MCF 10A (cell line): ENCODE data around the gene BRME1. TPM values are rescaled to one million over a fixed set of nuclear protein-coding genes. Genes with fewer than 3 reads are reported as not detected.

Source experiments
- BruUV-seq: library from RNA; stranded (reverse); fragments of 400-500 nt; replicated peaks from 2 replicates; lab custom pipeline; 2021; lab: Mats Ljungman, UMichigan
- CTCF ChIA-PET: fragments of 300-600 bp; sonication (Branson Sonifier 250); formaldehyde crosslinking; extraction: SDS; loops from one replicate; lab custom pipeline; 2021; ENCODE audit warnings: antibody characterized with exemption, inconsistent platforms; lab: Yijun Ruan, JAX
- POLR2A ChIA-PET: fragments of 300-600, 350-650 bp; sonication (Branson Sonifier 250); formaldehyde crosslinking; extraction: SDS; loops from one replicate; lab custom pipeline; 2020; ENCODE audit warnings: antibody characterized with exemption, inconsistent platforms; lab: Yijun Ruan, JAX
- DNase-seq: peaks from one replicate; pipeline ENCODE4 v3.0.0-alpha.2; 2018; ENCODE audit not compliant: unreplicated experiment
- H3K27ac Mint-ChIP-seq: one replicate; pipeline ENCODE4 v1.8.0; 2022; ENCODE audit warnings: mild to moderate bottlenecking, low read depth, mixed read lengths; ENCODE audit not compliant: unreplicated experiment
- H3K27me3 Mint-ChIP-seq: one replicate; pipeline ENCODE4 v1.8.0; 2022; ENCODE audit warnings: mixed read lengths; ENCODE audit not compliant: insufficient read depth, unreplicated experiment
- H3K36me3 Mint-ChIP-seq: one replicate; pipeline ENCODE4 v1.8.0; 2022; ENCODE audit warnings: mild to moderate bottlenecking, moderate library complexity, mixed read lengths; ENCODE audit not compliant: insufficient read depth, unreplicated experiment
- H3K4me1 Mint-ChIP-seq: one replicate; pipeline ENCODE4 v1.8.0; 2022; ENCODE audit warnings: mixed read lengths; ENCODE audit not compliant: insufficient read depth, unreplicated experiment
- H3K4me3 Mint-ChIP-seq: one replicate; pipeline ENCODE4 v1.8.0; 2022; ENCODE audit warnings: mild to moderate bottlenecking, moderate library complexity, mixed read lengths; ENCODE audit not compliant: unreplicated experiment
- H3K9me3 Mint-ChIP-seq: one replicate; pipeline ENCODE4 v1.8.0; 2022; ENCODE audit warnings: mixed read lengths; ENCODE audit not compliant: unreplicated experiment
- CTCF ChIP-seq: fragments of 200-600 bp; IDR thresholded peaks from one replicate; pipeline ENCODE4 v1.8.0; 2022; ENCODE audit warnings: antibody characterized with exemption, mild to moderate bottlenecking; ENCODE audit not compliant: unreplicated experiment
- intact Hi-C: fragments of 100-400 bp; cut with micrococcal nuclease; formaldehyde crosslinking; loops from 2 replicates; pipeline ENCODE4 v1.14.1; 2022
- total RNA-seq: library from RNA; stranded (reverse); gene quantifications from 2 replicates; pipeline ENCODE4 v1.2.3, GENCODE V29; 2022

Gene BRME1
- total RNA-seq, 1 experiment from 2014 or later, result 0.75 TPM

- no peaks in the 10 kb centered on the region for H3K36me3 Mint-ChIP-seq
- no peaks in the 10 kb centered on the region for H3K9me3 Mint-ChIP-seq
- intact Hi-C loops, result no loop called here
- no peak for TF ChIP-seq CTCF
- no peaks in the 10 kb centered on the region for H3K27me3 Mint-ChIP-seq
- H3K27ac Mint-ChIP-seq, result no peak overlapping the region
- no peak overlapping the region for H3K4me3 Mint-ChIP-seq
- CTCF ChIA-PET, result interaction anchor here (0.6 to 1.7 kb wide), 8 partner anchors 8 to 608 kb away, joined by 3 to 6 read pairs (median 4); partner anchors contain the start of gene IL27RA
- BruUV-seq, result no TSS peak
- H3K4me1 Mint-ChIP-seq, result peaks cover 7% of the 10 kb centered on the region
- no peak for DNase-seq
- POLR2A ChIA-PET, result interaction anchor here (1.0 kb wide), 1 partner anchor 685 kb away, joined by 3 read pairs; no protein-coding TSS in a partner anchor
Observed at GRCh38 chr19:13885826-13886365, 20.0 kb downstream of the BRME1 start.

GRCh38 chr19:13884726-13885591 lies 21.0 kb downstream of the BRME1 start:
- peaks cover 7% of the 10 kb centered on the region for H3K4me1 Mint-ChIP-seq
- no peak overlapping the region for H3K4me3 Mint-ChIP-seq
- no peaks in the 10 kb centered on the region for H3K36me3 Mint-ChIP-seq
- H3K27ac Mint-ChIP-seq, result no peak overlapping the region
- no TSS peak for BruUV-seq
- DNase-seq, result no peak
- H3K27me3 Mint-ChIP-seq, result no peaks in the 10 kb centered on the region
- CTCF ChIA-PET, result interaction anchor here (0.6 to 1.3 kb wide), 6 partner anchors 15 to 693 kb away, joined by 3 to 4 read pairs (median 4); no protein-coding TSS in a partner anchor
- POLR2A ChIA-PET, result interaction anchor here (0.8 to 1.4 kb wide), 3 partner anchors 23 to 205 kb away, joined by 4 to 5 read pairs (median 4); partner anchors contain the start of gene RFX1
- no peak for TF ChIP-seq CTCF
- no peaks in the 10 kb centered on the region for H3K9me3 Mint-ChIP-seq
- intact Hi-C loops, result loop anchor here (5.0 kb wide), 1 partner anchor 288 kb away; no protein-coding TSS in a partner anchor

GRCh38 chr19:13883516-13884064 lies 22.3 kb downstream of the BRME1 start:
- intact Hi-C loops, result loop anchor here (5.0 kb wide), 1 partner anchor 286 kb away; no protein-coding TSS in a partner anchor
- ChIA-PET POLR2A (interaction anchor here (0.6 to 1.4 kb wide), 3 partner anchors 21 to 673 kb away, joined by 3 to 5 read pairs (median 4); partner anchors contain the start of gene RFX1), CTCF (interaction anchor here (0.6 to 1.3 kb wide), 4 partner anchors 20 to 196 kb away, joined by 3 to 4 read pairs (median 3); no protein-coding TSS in a partner anchor)
- Mint-ChIP-seq H3K4me3 (no peak overlapping the region), H3K9me3 (no peaks in the 10 kb centered on the region), H3K27me3 (no peaks in the 10 kb centered on the region), H3K4me1 (peaks cover 7% of the 10 kb centered on the region), H3K27ac (no peak overlapping the region), H3K36me3 (no peaks in the 10 kb centered on the region)
- no peak for DNase-seq
- no TSS peak for BruUV-seq
- no peak for TF ChIP-seq CTCF
